ENCODE measurements around the gene FHIP2A.

Gene FHIP2A

GRCh38 chr10:114791768-114792167 lies 29.8 kb upstream of the FHIP2A start:
- Histone ChIP-seq H3K27ac (ENCODE audit: low read length) (no peak overlapping the region), H3K4me2 (ENCODE audit: insufficient read depth, low read length) (no peak overlapping the region), H2AFZ (ENCODE audit: low read depth, low read length) (no peak overlapping the region), H3K4me1 (ENCODE audit: insufficient read depth, low read length) (no peaks in the 10 kb centered on the region), H3K79me2 (ENCODE audit: insufficient read depth, low read length) (no peaks in the 10 kb centered on the region), H3K36me3 (ENCODE audit: insufficient read depth, low read length) (no peaks in the 10 kb centered on the region), H3K27me3 (ENCODE audit: insufficient read depth, low read length, poor library complexity) (no peaks in the 10 kb centered on the region), H3K4me3 (ENCODE audit: low read depth in 1 of 2, low read length in 2 of 2) (no peak overlapping the region), H3K9ac (ENCODE audit: low read depth, low read length) (no peak overlapping the region), H3K9me3 (ENCODE audit: insufficient read depth, low read length, severe bottlenecking) (no peaks in the 10 kb centered on the region), H4K20me1 (ENCODE audit: insufficient read depth, low read length) (no peaks in the 10 kb centered on the region)
- ATAC-seq (ENCODE audit: insufficient read depth, low read depth): no peak
- TF ChIP-seq CTCF (IDR thresholded peaks at IDR 0.05; ENCODE audit: borderline replicate concordance, extremely low read depth, low read length, poor library complexity, severe bottlenecking): no peak
- TF ChIP-seq EZH2 (IDR thresholded peaks at IDR 0.05; ENCODE audit: borderline replicate concordance, low read depth, low read length, severe bottlenecking): no peak
- DNase-seq: no peak

GRCh38 chr10:114795039-114795438 lies 26.5 kb upstream of the FHIP2A start:
- Histone ChIP-seq H3K9ac (ENCODE audit: low read depth, low read length) (no peak overlapping the region), H3K27ac (ENCODE audit: low read length) (no peak overlapping the region), H3K79me2 (ENCODE audit: insufficient read depth, low read length) (no peaks in the 10 kb centered on the region), H3K36me3 (ENCODE audit: insufficient read depth, low read length) (no peaks in the 10 kb centered on the region), H3K4me1 (ENCODE audit: insufficient read depth, low read length) (peaks cover 7% of the 10 kb centered on the region), H3K4me3 (ENCODE audit: low read depth in 1 of 2, low read length in 2 of 2) (no peak overlapping the region), H2AFZ (ENCODE audit: low read depth, low read length) (no peak overlapping the region), H3K9me3 (ENCODE audit: insufficient read depth, low read length, severe bottlenecking) (no peaks in the 10 kb centered on the region), H3K4me2 (ENCODE audit: insufficient read depth, low read length) (no peak overlapping the region), H4K20me1 (ENCODE audit: insufficient read depth, low read length) (no peaks in the 10 kb centered on the region), H3K27me3 (ENCODE audit: insufficient read depth, low read length, poor library complexity) (no peaks in the 10 kb centered on the region)
- TF ChIP-seq EZH2 (IDR thresholded peaks at IDR 0.05; ENCODE audit: borderline replicate concordance, low read depth, low read length, severe bottlenecking) (no peak), CTCF (IDR thresholded peaks at IDR 0.05; ENCODE audit: borderline replicate concordance, extremely low read depth, low read length, poor library complexity, severe bottlenecking) (no peak)
- DNase-seq: no peak
- no peak for ATAC-seq (ENCODE audit: insufficient read depth, low read depth)

GRCh38 chr10:114800361-114800760 lies 21.2 kb upstream of the FHIP2A start:
- H3K79me2 ChIP-seq (ENCODE audit: insufficient read depth, low read length): no peaks in the 10 kb centered on the region
- TF ChIP-seq CTCF (IDR thresholded peaks at IDR 0.05; ENCODE audit: borderline replicate concordance, extremely low read depth, low read length, poor library complexity, severe bottlenecking) (no peak), EZH2 (IDR thresholded peaks at IDR 0.05; ENCODE audit: borderline replicate concordance, low read depth, low read length, severe bottlenecking) (no peak)
- no peaks in the 10 kb centered on the region for H4K20me1 ChIP-seq (ENCODE audit: insufficient read depth, low read length)
- no peaks in the 10 kb centered on the region for H3K9me3 ChIP-seq (ENCODE audit: insufficient read depth, low read length, severe bottlenecking)
- peaks cover 37% of the 10 kb centered on the region for H3K4me1 ChIP-seq (ENCODE audit: insufficient read depth, low read length)
- H2AFZ ChIP-seq (ENCODE audit: low read depth, low read length): peak overlapping the region; percentile 16
- H3K27me3 ChIP-seq (ENCODE audit: insufficient read depth, low read length, poor library complexity): no peaks in the 10 kb centered on the region
- DNase-seq (no peak), ATAC-seq (ENCODE audit: insufficient read depth, low read depth) (no peak)
- peak overlapping the region; percentile 77 for H3K27ac ChIP-seq (ENCODE audit: low read length)
- peak overlapping the region; percentile 53 for H3K4me2 ChIP-seq (ENCODE audit: insufficient read depth, low read length)
- H3K9ac ChIP-seq (ENCODE audit: low read depth, low read length): peak overlapping the region; percentile 36
- H3K36me3 ChIP-seq (ENCODE audit: insufficient read depth, low read length): no peaks in the 10 kb centered on the region
- peak overlapping the region in 1 of 2 experiments; percentile 30; a peak in 2 of 4 replicates for H3K4me3 ChIP-seq (ENCODE audit: low read depth in 1 of 2, low read length in 2 of 2)

- H3K36me3 ChIP-seq (ENCODE audit: insufficient read depth, low read length): no peaks in the 10 kb centered on the region
- no peaks in the 10 kb centered on the region for H4K20me1 ChIP-seq (ENCODE audit: insufficient read depth, low read length)
- peak overlapping the region; percentile 36 for H3K9ac ChIP-seq (ENCODE audit: low read depth, low read length)
- H3K27me3 ChIP-seq (ENCODE audit: insufficient read depth, low read length, poor library complexity): no peaks in the 10 kb centered on the region
- no peaks in the 10 kb centered on the region for H3K79me2 ChIP-seq (ENCODE audit: insufficient read depth, low read length)
- H3K4me2 ChIP-seq (ENCODE audit: insufficient read depth, low read length): peak overlapping the region; percentile 53
- H3K9me3 ChIP-seq (ENCODE audit: insufficient read depth, low read length, severe bottlenecking): no peaks in the 10 kb centered on the region
- TF ChIP-seq EZH2 (IDR thresholded peaks at IDR 0.05; ENCODE audit: borderline replicate concordance, low read depth, low read length, severe bottlenecking) (no peak), CTCF (IDR thresholded peaks at IDR 0.05; ENCODE audit: borderline replicate concordance, extremely low read depth, low read length, poor library complexity, severe bottlenecking) (peak; percentile 53)
- DNase-seq: peak; percentile 79
- peak overlapping the region; percentile 77 for H3K27ac ChIP-seq (ENCODE audit: low read length)
- peak overlapping the region in 1 of 2 experiments; percentile 30; a peak in 2 of 4 replicates for H3K4me3 ChIP-seq (ENCODE audit: low read depth in 1 of 2, low read length in 2 of 2)
- peak; percentile 95 for ATAC-seq (ENCODE audit: insufficient read depth, low read depth)
- H3K4me1 ChIP-seq (ENCODE audit: insufficient read depth, low read length): peaks cover 37% of the 10 kb centered on the region
- H2AFZ ChIP-seq (ENCODE audit: low read depth, low read length): peak overlapping the region; percentile 16
Measured at GRCh38 chr10:114801411-114801813, 20.2 kb upstream of the FHIP2A start.

All from DND-41 (cell line).